ENCODE measurements around the gene MTCL3.

Gene MTCL3

DNA sequence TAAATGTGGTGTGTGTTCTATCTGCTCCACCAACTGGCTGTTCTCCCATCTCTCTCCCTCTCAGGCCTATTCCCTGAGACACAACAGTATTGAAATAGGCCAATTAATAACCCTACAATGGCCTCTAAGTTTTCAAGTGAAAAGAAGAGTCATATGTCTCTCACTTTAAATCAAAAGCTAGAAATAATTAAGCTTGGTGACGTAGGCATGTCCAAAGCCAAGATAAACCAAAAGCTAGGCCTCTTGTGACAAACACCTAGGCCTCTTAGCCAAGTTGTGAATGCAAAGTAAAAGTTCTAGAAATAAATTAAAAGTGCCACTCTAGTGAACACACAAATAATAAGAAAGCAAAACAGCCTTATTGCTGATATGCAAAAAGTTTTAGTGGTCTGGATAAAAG lies 29.9 kb downstream of the MTCL3 start:
- Histone ChIP-seq H3K27me3 (ENCODE audit: low read depth) (no peaks in the 10 kb centered on the region), H3K36me3 (no peaks in the 10 kb centered on the region), H3K4me3 (no peak overlapping the region), H3K4me1 (peaks cover 9% of the 10 kb centered on the region), H3K9me3 (no peaks in the 10 kb centered on the region), H3K27ac (no peak overlapping the region)
- DNase-seq, result no peak
- ATAC-seq, result no peak
- TF ChIP-seq, protein P1, sequence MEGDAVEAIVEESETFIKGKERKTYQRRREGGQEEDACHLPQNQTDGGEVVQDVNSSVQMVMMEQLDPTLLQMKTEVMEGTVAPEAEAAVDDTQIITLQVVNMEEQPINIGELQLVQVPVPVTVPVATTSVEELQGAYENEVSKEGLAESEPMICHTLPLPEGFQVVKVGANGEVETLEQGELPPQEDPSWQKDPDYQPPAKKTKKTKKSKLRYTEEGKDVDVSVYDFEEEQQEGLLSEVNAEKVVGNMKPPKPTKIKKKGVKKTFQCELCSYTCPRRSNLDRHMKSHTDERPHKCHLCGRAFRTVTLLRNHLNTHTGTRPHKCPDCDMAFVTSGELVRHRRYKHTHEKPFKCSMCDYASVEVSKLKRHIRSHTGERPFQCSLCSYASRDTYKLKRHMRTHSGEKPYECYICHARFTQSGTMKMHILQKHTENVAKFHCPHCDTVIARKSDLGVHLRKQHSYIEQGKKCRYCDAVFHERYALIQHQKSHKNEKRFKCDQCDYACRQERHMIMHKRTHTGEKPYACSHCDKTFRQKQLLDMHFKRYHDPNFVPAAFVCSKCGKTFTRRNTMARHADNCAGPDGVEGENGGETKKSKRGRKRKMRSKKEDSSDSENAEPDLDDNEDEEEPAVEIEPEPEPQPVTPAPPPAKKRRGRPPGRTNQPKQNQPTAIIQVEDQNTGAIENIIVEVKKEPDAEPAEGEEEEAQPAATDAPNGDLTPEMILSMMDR (IDR thresholded peaks at IDR 0.05), result no peak
- intact Hi-C loops (cut with DNase I), result no loop called here

DNA sequence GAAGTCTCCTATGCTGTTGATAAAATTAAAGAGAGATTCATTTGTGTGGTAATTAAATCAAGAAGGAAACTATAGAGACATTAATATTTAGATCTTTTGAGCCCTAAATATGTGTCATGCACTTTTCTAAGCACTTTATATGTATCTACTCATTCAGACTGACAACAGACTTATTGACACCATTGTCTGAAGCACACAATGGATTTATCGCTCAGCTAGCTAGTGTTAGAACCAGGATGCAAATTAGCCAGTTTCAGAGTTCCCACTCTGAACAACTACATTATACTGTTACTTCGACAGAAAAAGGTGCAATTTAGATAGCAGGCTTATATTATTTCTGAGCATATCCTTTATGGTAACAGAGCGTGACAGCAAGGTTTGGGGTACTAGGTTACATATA lies 32.2 kb downstream of the MTCL3 start:
- no peaks in the 10 kb centered on the region for H3K9me3 ChIP-seq
- intact Hi-C loops (cut with DNase I), result no loop called here
- H3K4me1 ChIP-seq, result peaks cover 15% of the 10 kb centered on the region
- H3K27me3 ChIP-seq (ENCODE audit: low read depth), result no peaks in the 10 kb centered on the region
- TF ChIP-seq, protein P1 (IDR thresholded peaks at IDR 0.05), result no peak
- no peak for ATAC-seq
- no peak overlapping the region for H3K4me3 ChIP-seq
- H3K36me3 ChIP-seq, result no peaks in the 10 kb centered on the region
- no peak overlapping the region for H3K27ac ChIP-seq
- DNase-seq, result no peak

DNA sequence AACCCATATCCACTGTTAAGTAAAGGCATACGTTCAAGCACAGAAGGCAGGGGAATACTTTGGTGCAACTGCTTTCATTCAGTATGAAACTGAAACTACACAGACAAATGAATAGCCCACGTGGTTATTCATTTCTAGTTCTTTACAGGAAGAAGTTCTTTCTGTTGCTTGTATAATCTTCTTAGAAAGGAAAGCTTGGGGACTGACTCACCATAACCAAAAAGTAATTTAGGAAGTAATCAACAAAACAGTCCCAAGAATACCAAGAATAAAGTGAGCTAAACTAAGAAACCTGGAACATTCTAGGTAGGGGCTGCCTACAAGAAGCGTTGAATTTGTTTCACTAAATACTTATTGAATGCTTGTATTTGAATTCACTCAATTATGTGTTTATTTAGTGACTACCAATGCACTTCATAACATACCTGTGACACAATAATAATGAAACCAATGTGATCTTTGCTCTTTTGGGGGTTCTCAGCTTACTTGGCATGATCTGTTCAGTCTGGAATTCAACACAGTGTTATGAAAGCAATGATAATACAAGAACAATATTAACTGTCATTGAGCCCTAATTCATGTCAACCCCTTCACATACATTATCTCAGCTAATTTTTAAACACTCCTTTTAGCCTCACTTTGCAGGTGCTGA lies 34.8 kb downstream of the MTCL3 start:
- Histone ChIP-seq H3K4me1 (peaks cover 15% of the 10 kb centered on the region), H3K27ac (peak overlapping the region; percentile 15), H3K4me3 (peak overlapping the region; percentile 17), H3K36me3 (no peaks in the 10 kb centered on the region), H3K27me3 (ENCODE audit: low read depth) (no peaks in the 10 kb centered on the region), H3K9me3 (no peaks in the 10 kb centered on the region)
- DNase-seq (no peak), ATAC-seq (peak; percentile 64 to 87)
- intact Hi-C loops (cut with DNase I), result no loop called here
- TF ChIP-seq, protein P1 (IDR thresholded peaks at IDR 0.05), result no peak

DNA sequence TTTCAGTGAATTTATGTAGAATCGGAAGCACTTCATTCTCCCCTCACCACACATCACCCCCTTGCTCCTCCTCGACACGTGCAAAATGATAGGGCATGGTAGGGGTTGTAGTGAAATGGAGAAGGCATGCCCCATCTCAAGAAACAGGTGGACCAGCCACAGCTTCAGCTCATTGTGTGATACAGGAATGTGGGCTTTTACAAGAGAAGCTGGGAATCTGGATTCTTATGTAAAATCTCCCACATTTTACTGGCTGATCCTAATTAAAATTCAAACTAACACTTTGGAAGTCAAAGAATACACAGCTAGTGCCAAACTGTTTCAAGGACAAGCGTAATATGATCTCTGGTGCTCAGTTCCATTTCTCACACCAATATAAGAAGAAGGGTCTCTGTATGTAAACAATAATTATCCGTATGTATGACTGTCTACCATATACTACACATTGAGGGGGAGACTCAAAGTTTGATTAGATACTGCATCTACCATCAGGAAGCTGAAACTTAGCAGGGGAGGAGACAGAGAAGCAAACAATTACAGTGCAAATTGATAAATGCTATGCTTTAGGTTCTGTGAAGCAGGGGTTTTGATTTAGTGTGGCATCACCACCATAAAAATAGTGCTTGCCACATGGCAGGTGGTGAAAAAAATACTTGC lies 35.6 kb downstream of the MTCL3 start:
- DNase-seq (no peak), ATAC-seq (no peak)
- peaks cover 15% of the 10 kb centered on the region for H3K4me1 ChIP-seq
- intact Hi-C loops (cut with DNase I), result no loop called here
- no peaks in the 10 kb centered on the region for H3K36me3 ChIP-seq
- TF ChIP-seq, protein P1 (IDR thresholded peaks at IDR 0.05), result no peak
- peak overlapping the region; percentile 17 for H3K4me3 ChIP-seq
- H3K27ac ChIP-seq, result peak overlapping the region; percentile 15
- no peaks in the 10 kb centered on the region for H3K9me3 ChIP-seq
- no peaks in the 10 kb centered on the region for H3K27me3 ChIP-seq (ENCODE audit: low read depth)

DNA sequence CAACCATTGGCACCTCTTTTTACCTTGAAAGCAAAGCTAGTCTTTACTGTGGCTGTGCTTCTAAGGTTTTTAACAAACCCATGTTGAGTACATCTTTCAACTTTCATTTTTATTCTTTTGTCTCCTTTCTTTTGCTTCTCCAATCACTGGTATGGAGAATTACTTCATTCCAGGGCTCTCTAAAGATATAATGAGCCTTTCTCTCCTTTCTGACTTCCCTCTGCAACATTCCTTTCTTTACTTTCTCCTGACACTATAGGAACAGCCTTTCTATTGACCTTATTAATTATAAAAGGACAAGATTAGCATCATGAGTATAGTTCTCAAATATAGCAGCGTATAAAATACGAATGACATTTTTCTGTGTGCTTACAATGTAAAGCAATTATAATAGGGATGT lies 36.8 kb downstream of the MTCL3 start:
- intact Hi-C loops (cut with DNase I), result no loop called here
- Histone ChIP-seq H3K36me3 (no peaks in the 10 kb centered on the region), H3K27me3 (ENCODE audit: low read depth) (no peaks in the 10 kb centered on the region), H3K9me3 (no peaks in the 10 kb centered on the region), H3K4me3 (no peak overlapping the region), H3K4me1 (peaks cover 15% of the 10 kb centered on the region), H3K27ac (no peak overlapping the region)
- no peak for ATAC-seq
- no peak for DNase-seq
- TF ChIP-seq, protein P1 (IDR thresholded peaks at IDR 0.05), result no peak
